Activated CD8-positive, alpha-beta memory T cell treated with anti-CD3 and anti-CD28 coated beads, Interleukin-2, amount 50 U/mL, for 1 hour (primary cell): Measurements from ENCODE around the gene CDH4.

Experiments used
- DNase-seq: peaks from one replicate; pipeline ENCODE4 v3.0.0-alpha.2; 2020; ENCODE audit errors: extremely low read depth

CDH4 gene

GRCh38 chr20:61603715-61604114 is 351.7 kb downstream of the CDH4 start:
- DNase-seq, result no peak

DNA sequence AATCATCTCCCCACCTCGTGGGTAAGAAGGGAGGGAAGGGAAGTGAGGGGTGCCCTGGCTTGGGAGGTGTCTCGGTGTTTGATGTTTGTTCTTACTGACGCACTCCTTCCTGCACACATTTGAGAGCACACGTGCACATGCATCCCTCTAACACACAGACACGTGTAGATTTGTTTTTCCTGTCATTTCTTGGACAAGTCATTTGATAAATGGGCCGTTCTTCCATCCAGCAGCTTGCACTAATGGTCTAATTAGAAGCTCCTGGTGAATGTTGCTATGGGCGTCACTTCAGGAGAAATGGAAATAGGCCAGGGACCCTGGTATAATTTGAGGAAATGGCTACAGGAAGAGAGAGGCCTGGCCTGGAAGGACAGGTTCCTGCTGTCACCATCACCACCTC is 352.5 kb downstream of the CDH4 start:
- DNase-seq, result no peak

GRCh38 chr20:61605283-61605682 is 353.2 kb downstream of the CDH4 start:
- DNase-seq, result no peak

DNA sequence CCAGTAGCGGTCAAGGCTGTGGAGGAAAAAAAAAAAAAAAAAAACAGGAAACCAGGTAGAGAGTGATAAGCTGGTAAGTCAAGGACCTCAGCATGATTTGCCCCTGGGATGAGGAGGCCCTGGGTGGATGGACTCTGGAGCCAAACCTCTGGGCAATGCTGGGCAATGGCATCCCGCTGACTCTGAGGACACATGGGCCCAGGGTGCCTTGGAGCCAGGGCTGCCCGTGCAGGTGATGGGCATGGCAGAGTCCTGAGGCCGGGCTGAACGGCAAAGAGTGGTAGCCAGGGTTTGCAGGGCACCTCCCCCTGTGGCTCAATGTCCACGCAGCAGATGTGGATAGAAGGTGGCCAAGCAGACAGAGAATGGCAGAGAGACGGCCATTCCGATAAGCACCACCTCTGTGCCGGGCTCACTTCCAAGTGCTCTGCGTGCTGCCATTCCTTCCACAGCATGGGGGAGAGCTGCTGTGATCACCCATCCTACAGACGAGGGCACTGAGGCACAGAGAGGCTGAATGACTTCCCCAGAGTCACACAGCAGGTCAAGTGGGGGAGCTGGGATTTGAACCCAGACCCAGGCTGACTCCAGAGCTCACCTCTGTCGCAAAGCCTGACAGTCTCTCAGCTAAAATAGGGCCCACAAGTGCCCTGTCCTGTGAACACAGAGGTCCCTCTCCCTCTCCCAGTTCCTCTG is 353.9 kb downstream of the CDH4 start:
- no peak for DNase-seq

- no peak for DNase-seq
Observed at GRCh38 chr20:61608275-61609085, 356.4 kb downstream of the CDH4 start.

GRCh38 chr20:61609461-61609860 is 357.4 kb downstream of the CDH4 start:
- DNase-seq, result no peak

DNA sequence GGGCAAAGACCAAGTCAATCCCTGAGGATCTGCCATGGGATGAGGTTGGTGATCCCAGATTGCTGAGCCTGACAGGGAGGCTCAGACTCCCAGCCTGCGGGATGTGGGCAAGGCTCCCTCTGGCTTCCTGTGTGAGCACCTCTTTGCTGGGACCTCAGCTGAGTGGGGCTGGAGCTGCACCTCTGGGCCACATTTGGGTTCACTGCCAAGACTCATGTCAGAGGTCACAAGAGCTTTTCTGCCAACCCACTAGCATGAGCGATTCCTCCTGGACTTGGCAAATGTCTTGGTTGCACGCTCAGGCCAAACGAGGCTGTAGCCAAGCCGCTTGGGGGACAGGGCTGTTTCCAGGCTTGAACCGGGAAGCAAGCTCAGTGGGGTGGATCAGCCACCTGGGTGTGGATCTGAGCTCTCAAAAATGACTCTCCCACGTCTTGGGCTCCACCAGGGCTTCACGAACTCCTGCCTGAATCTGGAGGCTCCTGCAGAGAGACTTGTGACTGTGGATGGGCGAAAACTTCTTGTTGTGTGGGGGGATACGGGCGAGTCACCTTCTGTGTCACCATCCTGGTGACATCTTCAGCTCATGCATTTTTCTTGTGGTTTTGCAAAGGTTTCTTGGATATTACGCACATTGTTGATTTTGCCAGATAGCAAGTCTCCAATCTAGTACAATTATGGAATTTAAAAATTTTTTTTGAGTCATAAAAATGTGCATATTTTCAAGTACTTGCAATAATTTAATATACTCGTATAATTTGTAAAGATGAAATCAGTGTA is 359.5 kb downstream of the CDH4 start:
- DNase-seq, result no peak

DNA sequence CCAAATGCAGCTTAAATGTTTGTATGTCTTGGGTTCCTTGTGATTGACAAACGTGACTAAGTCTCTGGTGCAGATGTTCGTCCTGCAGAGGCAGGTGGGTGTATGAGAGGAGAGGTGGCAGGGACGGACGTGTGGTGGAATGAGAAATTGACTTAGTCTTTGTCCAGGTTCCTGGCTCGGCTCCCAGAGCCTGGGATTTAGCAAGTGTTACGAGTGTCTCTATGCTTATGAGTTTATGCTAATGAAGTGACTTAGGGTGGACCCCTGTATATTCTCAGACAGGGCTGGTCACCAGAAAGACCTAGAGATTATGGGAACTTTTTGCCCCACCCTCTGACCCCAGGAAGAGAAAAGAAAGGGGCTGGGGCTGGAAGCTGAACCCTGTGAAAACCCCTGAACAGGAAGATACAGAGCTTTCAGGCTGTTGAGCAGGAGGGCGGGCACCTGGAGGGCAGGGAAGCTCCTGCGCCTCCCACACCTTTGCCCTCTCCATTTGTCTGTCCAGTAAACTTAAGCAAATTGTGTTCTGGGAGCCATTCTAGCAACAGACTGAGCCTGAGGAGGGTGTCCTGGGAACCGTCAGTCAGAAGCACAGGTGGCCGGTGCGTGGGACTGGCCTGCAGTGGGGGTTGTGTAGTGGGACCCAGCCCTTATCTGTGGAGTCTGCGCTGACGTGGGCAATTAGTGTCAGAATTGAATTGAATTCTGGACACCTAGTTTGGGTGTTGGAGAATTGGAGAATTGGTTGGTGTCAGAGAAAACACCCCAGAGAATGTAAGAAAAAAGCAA is 362.1 kb downstream of the CDH4 start:
- DNase-seq, result no peak

GRCh38 chr20:61614706-61615100 is 362.6 kb downstream of the CDH4 start:
- no peak for DNase-seq

- no peak for DNase-seq
Observed at GRCh38 chr20:61615806-61616205, 363.7 kb downstream of the CDH4 start.

DNA sequence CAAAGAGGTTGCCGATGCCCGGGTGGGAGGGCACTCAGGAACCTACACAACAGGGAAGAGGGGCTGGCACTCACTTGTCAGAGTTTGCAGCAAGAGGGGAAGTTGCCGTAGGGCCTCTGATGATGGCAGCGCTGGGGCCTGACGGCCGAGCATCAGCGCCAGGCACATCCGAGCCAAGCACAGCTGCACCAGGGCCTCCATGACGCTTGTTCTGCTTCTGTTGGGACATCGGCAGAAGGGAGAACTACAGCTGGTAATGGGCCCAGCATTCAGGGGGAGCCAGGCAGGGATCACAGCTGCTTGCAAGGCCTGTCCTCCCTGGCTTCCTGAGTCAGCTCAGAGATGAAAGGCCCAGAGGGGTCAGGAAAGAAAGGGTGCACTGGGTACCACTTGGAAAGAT is 367.7 kb downstream of the CDH4 start:
- DNase-seq, result no peak

DNA sequence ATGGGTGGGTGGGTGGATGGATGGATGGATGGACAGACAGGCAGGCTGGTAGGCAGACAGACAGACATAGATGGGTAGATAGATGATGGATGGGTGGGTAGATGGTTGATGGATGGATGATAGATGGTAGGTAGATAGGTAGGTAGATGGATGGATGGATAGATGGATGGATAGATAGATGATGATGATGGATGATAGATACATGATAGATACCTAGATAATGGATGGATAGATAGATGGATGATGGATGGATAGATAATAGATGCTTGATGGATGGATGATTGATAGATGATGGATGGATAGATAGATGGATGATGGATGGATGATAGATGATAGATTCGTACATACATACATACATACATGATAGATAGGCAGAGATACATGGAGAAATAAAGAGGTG is 368.1 kb downstream of the CDH4 start:
- no peak for DNase-seq

DNA sequence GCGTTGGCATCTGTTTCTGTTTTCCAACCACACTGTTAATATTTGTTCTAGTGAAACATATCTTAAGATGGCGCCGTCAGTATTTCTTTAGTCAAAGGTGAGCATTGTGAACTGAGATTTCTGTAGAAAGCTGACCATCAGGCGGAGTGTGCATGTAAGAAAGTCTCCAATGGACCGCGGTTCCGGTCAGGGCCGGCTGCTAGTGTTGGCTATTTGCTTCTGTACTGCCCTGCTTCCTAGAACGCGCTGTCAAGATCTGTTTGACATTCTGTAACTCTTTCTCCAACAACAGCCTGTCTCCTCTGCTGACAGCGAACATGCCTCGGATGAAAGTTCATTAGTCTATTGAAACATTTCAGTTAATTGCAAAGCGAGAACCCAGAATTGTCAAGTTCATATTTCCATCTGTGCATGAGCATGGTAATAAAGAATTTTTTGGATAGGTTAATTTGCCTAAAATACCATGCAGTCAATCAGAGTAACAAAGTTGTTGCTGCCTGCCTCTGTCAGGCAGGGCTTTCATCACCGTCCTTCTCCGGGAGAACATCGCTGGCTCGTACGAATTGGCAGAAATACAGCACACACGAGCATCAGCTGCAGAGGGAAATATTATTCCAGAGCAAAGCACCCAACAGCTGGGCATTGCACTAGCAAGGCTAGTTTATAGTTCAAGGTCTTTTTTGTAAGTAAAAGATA is 369.1 kb downstream of the CDH4 start:
- DNase-seq, result no peak

DNA sequence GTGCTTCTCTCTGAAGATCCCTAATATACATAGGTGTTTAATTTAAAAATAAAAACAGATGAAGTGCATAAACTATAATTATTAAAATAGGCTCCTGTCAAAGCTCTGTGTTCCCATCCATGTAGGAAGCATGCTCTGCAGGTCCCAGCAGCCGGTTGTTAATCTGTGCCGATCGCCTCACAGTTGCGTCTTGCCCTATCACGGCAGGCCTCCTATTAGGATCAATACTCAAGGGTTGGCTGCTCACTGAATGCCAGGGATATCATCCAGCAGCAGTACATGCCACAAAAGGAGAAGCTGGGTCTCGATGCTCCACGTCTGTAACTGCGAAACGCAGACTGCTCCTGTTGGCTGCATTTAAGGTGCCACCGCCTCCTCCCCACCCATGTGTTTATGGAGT is 369.8 kb downstream of the CDH4 start:
- DNase-seq, result no peak

- no peak for DNase-seq
Observed at GRCh38 chr20:61623451-61623850, 371.4 kb downstream of the CDH4 start.

DNA sequence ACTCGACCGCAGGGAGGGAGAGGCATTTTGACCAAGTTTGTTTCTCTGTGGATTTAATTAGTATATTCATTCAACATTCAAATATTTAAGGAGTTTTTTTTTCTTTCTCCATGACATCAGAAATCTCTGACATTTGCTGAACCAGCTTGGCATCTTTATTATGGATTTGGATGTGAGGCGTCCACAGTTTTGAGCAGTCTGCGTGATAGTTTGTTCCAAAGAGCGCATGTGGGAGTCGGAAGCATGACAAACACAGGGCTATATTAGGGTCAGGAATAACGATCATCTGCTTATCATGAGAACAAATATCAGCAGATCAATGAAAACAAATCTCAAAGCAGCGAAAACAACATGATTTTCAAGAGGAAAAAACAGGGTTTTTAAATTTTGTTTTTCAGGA is 373.2 kb downstream of the CDH4 start:
- DNase-seq, result no peak

DNA sequence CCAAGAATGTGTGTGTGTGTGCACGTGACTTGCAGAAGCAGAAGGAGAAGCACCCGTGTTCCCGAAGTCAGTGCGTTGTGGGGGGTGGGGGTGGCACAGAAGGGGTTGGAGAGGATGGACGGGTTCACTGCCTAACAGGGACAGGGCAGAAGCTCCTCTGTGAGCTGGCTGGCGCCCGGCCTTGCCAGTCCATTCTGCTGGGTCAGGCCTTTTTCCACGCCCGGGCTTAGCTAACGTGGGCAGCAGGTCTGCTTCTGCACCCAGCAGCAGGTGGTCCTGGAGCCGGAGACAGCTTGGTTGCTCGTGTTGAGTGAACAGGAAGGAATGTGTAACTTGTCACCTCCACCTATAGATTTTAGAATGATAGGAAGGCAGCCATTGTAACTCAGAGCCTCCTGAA is 374.4 kb downstream of the CDH4 start:
- no peak for DNase-seq

- no peak for DNase-seq
Observed at GRCh38 chr20:61627791-61628415, 375.8 kb downstream of the CDH4 start.

DNA sequence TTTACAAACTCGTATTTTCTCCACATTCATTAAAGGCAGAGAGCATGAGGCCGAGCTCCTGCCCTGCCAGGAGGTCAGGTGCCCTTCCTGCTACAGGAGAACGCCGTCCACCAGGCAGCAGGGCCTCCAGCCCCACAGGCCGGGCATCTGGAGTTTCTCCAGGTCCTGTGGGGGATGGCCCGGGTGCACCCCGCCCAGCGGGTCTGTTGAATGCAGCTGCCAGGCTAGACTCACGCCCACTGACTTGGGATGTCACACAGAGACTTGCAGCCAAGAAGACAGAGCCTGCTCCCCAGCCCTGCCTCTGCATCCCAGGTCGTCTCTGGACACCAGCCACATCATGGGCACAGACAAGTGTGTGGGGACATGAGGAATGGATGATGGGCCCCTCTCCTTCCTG is 376.4 kb downstream of the CDH4 start:
- no peak for DNase-seq

- no peak for DNase-seq
Observed at GRCh38 chr20:61628901-61629601, 377.0 kb downstream of the CDH4 start.
